GM10266 (cell line): ENCODE data around the gene NLK.

Source experiments
- DNase-seq: peaks from one replicate; pipeline ENCODE4 v3.0.0; 2012; ENCODE audit errors: extremely low spot score
- TF ChIP-seq, protein P1 (sequence below): IDR thresholded peaks from 2 replicates; pipeline ENCODE4 v1.5.1; 2012; ENCODE audit warnings: mild to moderate bottlenecking, low read depth; ENCODE audit not compliant: control insufficient read depth, insufficient read depth; ENCODE audit errors: missing control alignments

The NLK gene

DNA sequence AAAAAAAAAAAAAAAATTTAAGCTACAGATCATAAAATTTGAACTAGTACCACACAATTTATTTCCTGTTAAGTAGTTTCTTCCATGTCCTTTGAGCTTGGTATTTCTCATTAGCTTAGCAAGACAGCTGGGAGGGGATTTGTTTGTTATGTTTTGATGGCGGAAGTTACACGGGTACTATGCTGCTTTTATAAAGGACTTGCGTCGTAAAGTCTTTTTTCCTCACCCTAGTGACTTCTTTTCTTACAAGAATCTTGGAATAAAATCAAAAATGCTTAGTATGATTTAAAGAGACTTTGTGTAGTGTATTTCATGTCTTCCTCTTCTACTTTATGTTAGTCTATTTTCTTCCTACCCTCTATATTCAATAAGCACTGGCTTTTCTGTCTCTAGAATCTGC lies 89.1 kb downstream of the NLK start:
- DNase-seq, result no peak

DNA sequence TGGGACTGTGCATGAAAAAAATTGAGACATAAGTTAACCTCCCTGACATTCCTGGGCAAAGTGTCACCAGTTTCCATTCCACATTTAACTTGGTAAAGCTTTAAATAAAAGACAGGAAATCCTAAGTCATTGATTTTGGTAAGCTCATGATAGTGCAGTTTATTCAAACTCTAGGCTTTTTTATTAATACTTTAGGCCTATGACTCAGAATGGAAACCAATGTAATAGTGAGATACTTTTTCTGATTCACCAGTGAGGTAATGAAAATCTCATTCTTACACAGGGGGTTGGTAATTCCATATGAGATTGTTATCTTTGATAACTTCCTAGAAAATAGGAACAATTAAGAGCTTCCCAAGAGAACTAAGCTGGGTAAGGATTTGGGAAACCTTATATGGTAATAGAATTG lies 91.1 kb downstream of the NLK start:
- DNase-seq, result no peak

More for the DNA sequence above, 89.1 kb downstream of the NLK start:
- TF ChIP-seq, protein P1, sequence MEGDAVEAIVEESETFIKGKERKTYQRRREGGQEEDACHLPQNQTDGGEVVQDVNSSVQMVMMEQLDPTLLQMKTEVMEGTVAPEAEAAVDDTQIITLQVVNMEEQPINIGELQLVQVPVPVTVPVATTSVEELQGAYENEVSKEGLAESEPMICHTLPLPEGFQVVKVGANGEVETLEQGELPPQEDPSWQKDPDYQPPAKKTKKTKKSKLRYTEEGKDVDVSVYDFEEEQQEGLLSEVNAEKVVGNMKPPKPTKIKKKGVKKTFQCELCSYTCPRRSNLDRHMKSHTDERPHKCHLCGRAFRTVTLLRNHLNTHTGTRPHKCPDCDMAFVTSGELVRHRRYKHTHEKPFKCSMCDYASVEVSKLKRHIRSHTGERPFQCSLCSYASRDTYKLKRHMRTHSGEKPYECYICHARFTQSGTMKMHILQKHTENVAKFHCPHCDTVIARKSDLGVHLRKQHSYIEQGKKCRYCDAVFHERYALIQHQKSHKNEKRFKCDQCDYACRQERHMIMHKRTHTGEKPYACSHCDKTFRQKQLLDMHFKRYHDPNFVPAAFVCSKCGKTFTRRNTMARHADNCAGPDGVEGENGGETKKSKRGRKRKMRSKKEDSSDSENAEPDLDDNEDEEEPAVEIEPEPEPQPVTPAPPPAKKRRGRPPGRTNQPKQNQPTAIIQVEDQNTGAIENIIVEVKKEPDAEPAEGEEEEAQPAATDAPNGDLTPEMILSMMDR, result no peak

DNA sequence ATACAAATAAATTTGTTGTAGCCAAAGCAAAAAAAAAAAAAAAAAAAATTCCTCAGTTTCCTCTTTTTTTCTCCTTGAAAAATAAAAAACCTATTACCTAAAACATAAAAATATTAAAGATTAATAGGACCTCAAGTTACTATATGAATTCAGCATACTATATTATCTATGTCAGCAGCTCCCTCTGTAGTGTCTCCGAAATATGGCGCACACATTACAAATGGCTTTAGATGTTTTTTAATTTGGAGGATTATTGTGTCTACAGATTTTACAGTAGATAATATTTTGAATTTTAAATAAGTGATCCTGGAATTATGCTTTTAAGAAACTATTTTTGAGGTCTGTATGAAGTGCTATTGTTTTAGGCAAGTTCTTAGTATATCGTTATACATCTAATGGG lies 94.4 kb downstream of the NLK start:
- TF ChIP-seq, protein P1, result no peak
- DNase-seq, result no peak

More for the DNA sequence above, 91.1 kb downstream of the NLK start:
- TF ChIP-seq, protein P1, result no peak

DNA sequence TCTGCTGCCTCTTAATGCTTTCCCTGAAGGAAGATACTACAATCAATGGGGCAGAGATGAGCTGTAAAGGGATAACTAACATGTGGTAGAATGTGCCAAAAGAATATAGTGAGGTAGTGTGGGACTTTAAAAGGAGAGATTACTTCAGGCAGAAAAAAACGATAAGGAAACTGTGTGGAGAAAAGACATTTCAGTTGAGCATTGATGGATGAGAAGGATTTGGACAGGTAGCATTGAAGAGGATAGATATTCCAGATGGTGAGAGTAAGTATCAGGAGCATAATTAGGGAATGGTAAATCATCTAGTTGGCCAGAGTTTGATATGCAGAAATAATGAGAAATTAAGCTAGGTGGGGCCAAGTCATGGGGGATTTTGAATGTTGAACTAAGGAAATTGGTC lies 97.3 kb downstream of the NLK start:
- no peak for DNase-seq
- TF ChIP-seq, protein P1, result no peak

DNA sequence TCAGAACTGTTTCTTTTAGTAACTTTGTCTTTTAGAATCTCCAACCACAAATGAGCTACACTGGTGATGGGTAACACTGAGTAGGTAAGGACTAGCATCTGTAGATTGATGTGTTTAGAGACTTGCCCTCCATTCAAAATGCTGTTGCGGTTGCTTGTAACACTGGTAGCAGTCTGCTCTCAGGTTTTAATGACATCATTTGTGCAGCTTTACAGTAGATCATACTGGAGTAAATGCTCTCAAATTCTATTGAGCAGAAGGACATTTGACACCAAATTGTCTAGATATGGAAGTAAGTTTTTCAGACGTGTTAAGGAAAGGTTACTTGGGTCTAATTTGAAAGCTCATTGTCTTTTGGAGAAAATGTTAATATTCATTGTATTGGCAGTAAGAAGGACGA lies 98.8 kb downstream of the NLK start:
- no peak for DNase-seq
- TF ChIP-seq, protein P1, result no peak

DNA sequence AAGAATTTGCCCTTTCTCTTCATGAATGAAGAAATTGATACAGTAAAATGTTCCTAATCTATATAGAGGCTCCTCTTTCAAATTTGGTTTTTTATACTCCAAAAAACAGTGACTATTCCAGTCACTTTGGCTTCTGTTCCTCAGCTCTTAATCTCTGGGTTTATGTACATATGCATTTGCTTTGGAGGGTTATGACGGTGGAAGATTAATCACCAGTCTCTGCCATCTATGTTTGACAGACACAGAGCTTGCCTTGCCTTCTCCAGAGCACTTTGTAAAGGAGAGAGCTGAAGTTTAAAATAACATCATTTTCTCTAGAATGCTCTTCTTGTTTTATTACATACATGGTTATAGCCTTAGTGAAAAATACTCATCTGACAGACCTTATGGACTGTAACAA lies 99.3 kb downstream of the NLK start:
- no peak for DNase-seq
- TF ChIP-seq, protein P1, result no peak

DNA sequence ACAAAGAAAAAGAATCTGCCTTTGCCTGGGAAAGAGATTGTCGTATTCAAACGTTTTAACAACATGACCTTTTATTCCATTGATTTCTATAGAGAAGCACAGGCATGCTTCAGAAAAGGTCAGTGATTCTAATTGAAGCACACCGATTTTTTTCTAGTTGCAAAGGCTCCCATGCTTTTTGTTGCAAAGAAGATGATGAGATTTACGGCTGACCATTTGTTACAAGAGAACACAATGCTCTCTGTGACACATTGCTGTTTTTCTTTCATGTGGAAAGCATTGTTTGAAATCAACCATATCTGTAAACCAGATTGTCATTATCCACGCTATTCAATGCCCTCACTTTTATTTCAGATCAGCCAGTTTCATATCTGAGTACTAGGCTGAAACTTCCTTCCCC lies 99.8 kb downstream of the NLK start:
- no peak for DNase-seq
- TF ChIP-seq, protein P1, result no peak

DNA sequence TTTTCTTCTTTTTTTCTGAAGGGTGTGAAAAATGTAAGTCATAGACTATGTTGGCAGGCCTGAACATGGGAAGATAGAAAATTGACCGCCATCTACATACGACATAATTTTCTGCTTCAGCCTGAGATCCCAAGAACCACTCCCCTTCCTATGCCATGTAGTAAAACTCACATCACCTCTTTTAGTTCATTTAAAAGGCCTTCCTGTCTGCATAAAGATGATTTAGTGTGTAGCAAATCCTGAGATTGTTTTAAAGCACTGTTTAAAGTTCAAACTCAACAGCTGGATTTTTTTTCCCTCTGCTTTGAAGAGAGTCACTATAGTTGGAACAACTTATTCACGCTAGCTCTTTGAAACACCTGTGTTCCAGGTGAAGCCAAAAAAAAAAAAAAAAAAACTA lies 101.5 kb downstream of the NLK start:
- DNase-seq, result no peak
- TF ChIP-seq, protein P1, result no peak
